ENCODE measurements around the gene COPS4.

COPS4 gene

DNA sequence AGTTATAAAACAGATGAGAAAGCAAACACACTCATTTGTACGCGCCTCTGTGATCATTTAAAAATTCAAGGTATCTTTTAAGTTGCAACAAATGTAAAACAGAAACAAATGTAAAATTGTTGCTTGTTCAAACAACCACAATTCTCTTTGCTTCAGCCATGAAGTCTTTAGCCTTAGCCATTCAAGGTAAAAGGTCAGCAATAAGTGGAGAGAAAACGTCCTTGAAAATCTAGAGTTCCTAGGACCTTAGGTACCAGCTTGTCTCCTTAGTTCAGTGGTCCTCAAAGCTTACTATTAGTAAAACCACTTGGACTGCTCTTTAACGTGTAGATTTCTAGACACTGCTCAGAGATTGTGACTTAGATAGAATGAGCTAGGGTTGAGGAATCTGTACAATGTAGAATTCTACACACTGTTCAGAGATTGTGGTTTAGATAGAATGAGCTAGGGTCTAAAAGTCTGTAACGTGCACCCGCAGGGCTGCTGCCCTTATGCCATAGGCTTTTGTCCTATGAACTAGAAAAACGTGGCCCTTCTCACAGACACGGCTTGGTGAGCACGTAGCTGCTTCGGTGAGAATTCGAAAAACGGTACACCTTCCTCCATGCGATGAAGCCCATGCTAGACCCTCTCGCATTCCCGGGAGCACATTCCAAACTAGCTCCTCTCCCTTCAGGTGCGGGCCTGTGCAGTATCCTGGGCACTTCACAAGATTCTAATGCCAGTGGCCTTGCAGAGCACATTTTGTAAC is 77.9 kb downstream of the COPS4 start:
- Histone ChIP-seq H3K9ac (ENCODE audit: low read length) (no peak overlapping the region), H3K4me3 (ENCODE audit: low read depth in 1 of 2, low read length in 2 of 2) (no peak overlapping the region), H3K27ac (ENCODE audit: low read depth, low read length) (no peak overlapping the region), H3K36me3 (ENCODE audit: insufficient read depth, low read length) (no peaks in the 10 kb centered on the region), H3K27me3 (ENCODE audit: control insufficient read depth in 1 of 2, insufficient read depth in 2 of 2, low read length in 2 of 2) (no peaks in the 10 kb centered on the region), H3K4me1 (ENCODE audit: insufficient read depth, low read length) (peaks cover 6% of the 10 kb centered on the region), H3K9me3 (ENCODE audit: low read length) (no peaks in the 10 kb centered on the region)

DNA sequence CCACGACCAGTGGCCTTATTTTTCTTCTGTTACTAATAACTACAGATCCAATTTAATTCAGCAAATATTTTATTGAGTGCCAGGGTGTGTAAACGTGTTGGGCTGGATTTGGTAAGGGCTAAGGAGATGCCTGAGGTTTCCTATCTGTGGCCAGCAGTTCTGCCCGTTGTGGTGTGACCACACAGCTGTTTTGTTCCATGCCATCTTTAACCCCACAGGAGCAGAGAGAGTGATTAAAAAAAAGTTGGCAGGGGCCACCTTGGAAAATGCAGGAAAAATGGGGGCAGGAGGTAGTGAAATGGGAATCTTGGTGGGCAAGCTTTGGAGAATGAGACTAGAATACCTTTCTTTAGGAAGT is 78.4 kb downstream of the COPS4 start:
- Histone ChIP-seq H3K4me3 (ENCODE audit: low read depth in 1 of 2, low read length in 2 of 2) (no peak overlapping the region), H3K36me3 (ENCODE audit: insufficient read depth, low read length) (no peaks in the 10 kb centered on the region), H3K9ac (ENCODE audit: low read length) (no peak overlapping the region), H3K4me1 (ENCODE audit: insufficient read depth, low read length) (peaks cover 6% of the 10 kb centered on the region), H3K27ac (ENCODE audit: low read depth, low read length) (no peak overlapping the region), H3K9me3 (ENCODE audit: low read length) (no peaks in the 10 kb centered on the region), H3K27me3 (ENCODE audit: control insufficient read depth in 1 of 2, insufficient read depth in 2 of 2, low read length in 2 of 2) (no peaks in the 10 kb centered on the region)

DNA sequence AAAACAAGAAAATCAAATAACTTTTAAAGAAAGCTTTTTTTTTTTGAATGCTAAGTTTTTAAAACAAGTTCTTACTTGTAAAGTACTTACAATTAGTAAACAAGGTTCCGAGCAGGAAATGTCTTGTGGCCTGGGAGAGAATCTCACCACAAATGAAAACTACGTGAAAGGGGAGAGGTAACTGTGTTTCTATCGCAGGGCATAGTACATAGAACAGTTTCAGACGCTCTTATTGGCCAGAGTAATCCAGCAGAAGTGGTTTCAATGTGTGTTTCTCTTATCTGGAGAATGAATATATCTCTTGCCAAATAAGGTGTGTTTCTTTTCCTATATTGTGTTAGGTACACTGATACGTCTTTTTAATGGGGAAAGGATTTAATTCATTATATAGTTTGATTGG is 79.6 kb downstream of the COPS4 start, which contains the start of gene PLAC8:
Gene PLAC8, minus strand, starts transcription at position 154 of the 400 bp plus-strand sequence. CDS start 6,808 bp downstream, outside the sequence.
- Histone ChIP-seq H3K9me3 (ENCODE audit: low read length) (no peaks in the 10 kb centered on the region), H3K27me3 (ENCODE audit: control insufficient read depth in 1 of 2, insufficient read depth in 2 of 2, low read length in 2 of 2) (no peaks in the 10 kb centered on the region), H3K36me3 (ENCODE audit: insufficient read depth, low read length) (no peaks in the 10 kb centered on the region), H3K27ac (ENCODE audit: low read depth, low read length) (no peak within 1 kb of the TSS), H3K4me3 (ENCODE audit: low read depth in 1 of 2, low read length in 2 of 2) (no peak within 1 kb of the TSS), H3K4me1 (ENCODE audit: insufficient read depth, low read length) (peaks cover 6% of the 10 kb centered on the region), H3K9ac (ENCODE audit: low read length) (no peak within 1 kb of the TSS)

DNA sequence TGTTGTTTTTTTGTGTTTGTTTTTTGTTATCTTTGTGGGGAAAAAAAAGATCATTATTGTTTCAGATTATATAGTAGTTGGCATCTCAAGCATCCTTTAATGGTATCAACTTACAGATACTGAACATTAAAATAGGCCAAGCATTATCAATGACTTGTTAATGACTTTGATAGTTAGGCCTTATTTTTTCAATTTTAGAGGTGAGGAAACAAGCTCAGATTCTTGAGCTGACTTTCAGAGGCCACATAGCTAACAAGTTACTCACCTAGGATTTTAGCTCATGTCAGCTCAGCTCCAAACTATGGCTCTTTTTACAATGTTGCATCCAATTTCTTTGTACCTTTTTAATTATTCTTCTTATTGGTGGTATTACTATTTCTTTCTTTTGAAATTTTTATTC is 80.0 kb downstream of the COPS4 start:
- Histone ChIP-seq H3K27me3 (ENCODE audit: control insufficient read depth in 1 of 2, insufficient read depth in 2 of 2, low read length in 2 of 2) (no peaks in the 10 kb centered on the region), H3K4me1 (ENCODE audit: insufficient read depth, low read length) (peaks cover 6% of the 10 kb centered on the region), H3K36me3 (ENCODE audit: insufficient read depth, low read length) (no peaks in the 10 kb centered on the region), H3K9ac (ENCODE audit: low read length) (no peak overlapping the region), H3K27ac (ENCODE audit: low read depth, low read length) (no peak overlapping the region), H3K4me3 (ENCODE audit: low read depth in 1 of 2, low read length in 2 of 2) (no peak overlapping the region), H3K9me3 (ENCODE audit: low read length) (no peaks in the 10 kb centered on the region)

DNA sequence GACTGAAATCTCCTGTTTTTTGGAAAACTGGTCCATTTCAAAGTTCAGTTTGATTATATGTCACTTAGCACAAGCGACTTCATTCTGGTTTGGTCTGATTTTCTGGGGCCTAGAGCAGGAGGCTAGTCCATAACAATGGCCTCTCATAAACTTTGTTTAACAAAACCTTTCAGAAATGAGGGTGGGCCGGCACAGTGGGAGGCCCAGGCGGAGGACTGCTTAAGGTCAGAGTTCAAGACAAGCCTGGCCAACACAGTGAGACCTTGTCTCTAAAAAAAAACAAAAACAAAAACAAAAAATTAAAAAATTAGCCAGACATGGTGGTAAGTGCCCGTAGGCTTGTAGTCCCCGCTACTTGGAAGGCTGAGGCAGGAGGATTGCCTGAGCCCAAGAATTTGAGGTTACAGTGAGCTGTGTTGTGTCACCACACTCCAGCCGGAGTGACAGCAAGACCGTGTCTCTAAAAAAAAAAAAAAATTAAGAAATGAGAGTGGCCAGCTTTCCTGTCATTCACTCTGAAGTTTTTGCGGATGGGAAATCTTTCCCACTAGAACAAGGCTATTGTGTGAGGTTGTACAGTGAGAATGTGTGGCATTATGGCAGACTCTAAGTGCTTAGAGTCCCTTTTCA is 80.8 kb downstream of the COPS4 start:
- Histone ChIP-seq H3K27me3 (ENCODE audit: control insufficient read depth in 1 of 2, insufficient read depth in 2 of 2, low read length in 2 of 2) (no peaks in the 10 kb centered on the region), H3K4me3 (ENCODE audit: low read depth in 1 of 2, low read length in 2 of 2) (no peak overlapping the region), H3K4me1 (ENCODE audit: insufficient read depth, low read length) (no peaks in the 10 kb centered on the region), H3K36me3 (ENCODE audit: insufficient read depth, low read length) (no peaks in the 10 kb centered on the region), H3K27ac (ENCODE audit: low read depth, low read length) (no peak overlapping the region), H3K9me3 (ENCODE audit: low read length) (no peaks in the 10 kb centered on the region), H3K9ac (ENCODE audit: low read length) (no peak overlapping the region)

DNA sequence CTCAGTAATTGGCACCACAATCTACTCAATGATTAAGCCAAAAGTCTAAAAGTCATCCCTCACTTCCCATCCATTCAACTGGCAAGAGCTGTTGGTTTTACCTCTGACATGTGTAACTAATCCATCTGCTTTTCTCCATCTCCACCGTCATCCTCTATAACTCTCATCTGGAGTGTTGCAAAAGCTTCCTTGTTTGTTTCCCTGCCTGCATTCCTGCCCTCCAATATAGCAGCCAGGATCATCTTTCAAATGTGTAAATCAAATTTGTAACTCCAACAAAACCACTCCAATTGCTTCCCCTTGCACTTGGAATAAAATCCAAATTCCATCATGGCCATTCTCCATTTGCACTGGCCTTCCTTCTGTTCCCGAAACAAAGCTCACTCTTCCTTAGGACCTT is 83.9 kb downstream of the COPS4 start:
- H3K27me3 ChIP-seq (ENCODE audit: control insufficient read depth in 1 of 2, insufficient read depth in 2 of 2, low read length in 2 of 2): no peaks in the 10 kb centered on the region
- H3K9me3 ChIP-seq (ENCODE audit: low read length): no peaks in the 10 kb centered on the region
- no peak overlapping the region for H3K4me3 ChIP-seq (ENCODE audit: low read depth in 1 of 2, low read length in 2 of 2)
- H3K4me1 ChIP-seq (ENCODE audit: insufficient read depth, low read length): no peaks in the 10 kb centered on the region
- no peak overlapping the region for H3K9ac ChIP-seq (ENCODE audit: low read length)
- no peak overlapping the region for H3K27ac ChIP-seq (ENCODE audit: low read depth, low read length)
- no peaks in the 10 kb centered on the region for H3K36me3 ChIP-seq (ENCODE audit: insufficient read depth, low read length)

DNA sequence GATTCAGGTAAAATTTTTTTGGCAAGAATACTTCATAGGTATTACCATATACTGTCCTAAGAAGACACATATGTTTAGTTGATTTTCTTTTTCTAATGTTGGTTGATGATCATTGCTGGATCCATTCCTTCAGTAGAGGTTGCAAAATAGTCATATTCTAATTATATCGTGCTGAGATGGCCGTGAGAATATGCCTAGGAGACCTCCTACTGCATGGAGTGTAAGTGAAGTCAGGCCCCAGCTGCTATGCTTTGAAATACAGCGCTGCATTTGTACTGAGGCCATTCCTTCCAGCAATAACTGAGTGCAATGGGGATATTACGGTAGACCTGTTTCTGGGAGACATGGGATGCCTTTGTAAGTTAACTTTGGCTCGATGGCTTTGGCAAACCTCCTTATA is 86.3 kb downstream of the COPS4 start:
- Histone ChIP-seq H3K4me3 (ENCODE audit: low read depth in 1 of 2, low read length in 2 of 2) (no peak overlapping the region), H3K27me3 (ENCODE audit: control insufficient read depth in 1 of 2, insufficient read depth in 2 of 2, low read length in 2 of 2) (no peaks in the 10 kb centered on the region), H3K27ac (ENCODE audit: low read depth, low read length) (no peak overlapping the region), H3K4me1 (ENCODE audit: insufficient read depth, low read length) (no peaks in the 10 kb centered on the region), H3K9me3 (ENCODE audit: low read length) (no peaks in the 10 kb centered on the region), H3K9ac (ENCODE audit: low read length) (no peak overlapping the region), H3K36me3 (ENCODE audit: insufficient read depth, low read length) (no peaks in the 10 kb centered on the region)

DNA sequence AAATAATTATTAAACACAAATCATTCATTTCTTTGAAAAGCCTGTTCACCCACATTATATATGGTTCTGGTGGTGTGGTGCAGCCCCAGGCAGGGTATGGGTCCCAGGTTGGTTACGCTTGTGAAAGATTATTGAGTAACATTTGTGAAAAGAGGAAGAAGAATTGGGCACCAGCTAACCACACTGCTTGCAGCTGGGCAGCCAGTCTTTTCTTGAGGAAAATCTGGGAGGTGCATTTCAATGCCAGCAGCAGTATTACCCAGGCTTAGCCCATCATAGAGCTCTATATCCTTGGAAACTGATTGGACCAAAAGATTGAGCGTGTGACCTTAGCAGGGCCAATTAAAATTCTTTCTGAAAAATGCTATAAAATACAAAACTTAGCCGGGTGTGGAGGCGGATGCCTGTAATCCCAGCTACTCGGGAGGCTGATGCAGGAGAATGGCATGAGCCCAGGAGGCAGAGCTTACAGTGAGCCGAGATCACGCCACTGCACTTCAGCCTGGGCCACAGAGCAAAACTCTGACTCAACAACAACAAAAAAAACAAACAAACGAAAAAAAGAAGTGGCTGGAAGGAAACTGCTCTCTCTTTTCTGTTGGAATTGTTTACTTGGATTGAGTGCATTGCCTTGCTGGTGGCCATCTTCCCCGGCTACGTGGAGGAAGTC is 89.3 kb downstream of the COPS4 start:
- H3K27ac ChIP-seq (ENCODE audit: low read depth, low read length): no peak overlapping the region
- H3K9ac ChIP-seq (ENCODE audit: low read length): no peak overlapping the region
- no peaks in the 10 kb centered on the region for H3K4me1 ChIP-seq (ENCODE audit: insufficient read depth, low read length)
- H3K36me3 ChIP-seq (ENCODE audit: insufficient read depth, low read length): no peaks in the 10 kb centered on the region
- H3K27me3 ChIP-seq (ENCODE audit: control insufficient read depth in 1 of 2, insufficient read depth in 2 of 2, low read length in 2 of 2): no peaks in the 10 kb centered on the region
- H3K4me3 ChIP-seq (ENCODE audit: low read depth in 1 of 2, low read length in 2 of 2): no peak overlapping the region
- no peaks in the 10 kb centered on the region for H3K9me3 ChIP-seq (ENCODE audit: low read length)

Measured in muscle layer of colon (tissue), 2 donors.